8988T (cell line): Measurements from ENCODE around the gene EHMT1.
"Not testable (repeated sequence)": the region's sequence is repeated elsewhere in the genome, so short reads cannot be mapped to it uniquely, and the experiment has no call there.

Experiments used
- DNase-seq: peaks from one replicate; pipeline ENCODE4 v3.0.0; 2011

The EHMT1 gene

DNA sequence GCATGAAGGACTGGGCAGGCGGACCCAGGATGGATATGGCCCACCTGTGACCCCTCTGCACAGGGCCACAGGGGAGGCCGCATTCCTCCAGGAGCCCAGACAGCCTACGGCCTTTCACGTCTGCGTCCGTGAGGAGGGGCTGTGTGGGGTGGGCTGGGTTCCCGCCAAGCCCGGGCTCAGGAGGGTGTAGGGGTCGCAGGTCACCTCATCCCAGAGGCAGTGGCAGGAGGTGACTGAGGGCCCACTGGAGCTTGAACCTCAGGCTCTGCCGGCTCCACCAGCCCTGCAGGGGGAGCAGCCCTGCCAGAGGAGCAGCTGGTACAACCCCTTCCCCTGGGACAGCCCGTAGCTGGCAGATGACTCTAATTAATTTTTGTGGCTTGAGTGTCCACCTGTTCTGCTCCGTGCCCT is 218.0 kb downstream of the EHMT1 start:
- DNase-seq, result peak; percentile 28

DNA sequence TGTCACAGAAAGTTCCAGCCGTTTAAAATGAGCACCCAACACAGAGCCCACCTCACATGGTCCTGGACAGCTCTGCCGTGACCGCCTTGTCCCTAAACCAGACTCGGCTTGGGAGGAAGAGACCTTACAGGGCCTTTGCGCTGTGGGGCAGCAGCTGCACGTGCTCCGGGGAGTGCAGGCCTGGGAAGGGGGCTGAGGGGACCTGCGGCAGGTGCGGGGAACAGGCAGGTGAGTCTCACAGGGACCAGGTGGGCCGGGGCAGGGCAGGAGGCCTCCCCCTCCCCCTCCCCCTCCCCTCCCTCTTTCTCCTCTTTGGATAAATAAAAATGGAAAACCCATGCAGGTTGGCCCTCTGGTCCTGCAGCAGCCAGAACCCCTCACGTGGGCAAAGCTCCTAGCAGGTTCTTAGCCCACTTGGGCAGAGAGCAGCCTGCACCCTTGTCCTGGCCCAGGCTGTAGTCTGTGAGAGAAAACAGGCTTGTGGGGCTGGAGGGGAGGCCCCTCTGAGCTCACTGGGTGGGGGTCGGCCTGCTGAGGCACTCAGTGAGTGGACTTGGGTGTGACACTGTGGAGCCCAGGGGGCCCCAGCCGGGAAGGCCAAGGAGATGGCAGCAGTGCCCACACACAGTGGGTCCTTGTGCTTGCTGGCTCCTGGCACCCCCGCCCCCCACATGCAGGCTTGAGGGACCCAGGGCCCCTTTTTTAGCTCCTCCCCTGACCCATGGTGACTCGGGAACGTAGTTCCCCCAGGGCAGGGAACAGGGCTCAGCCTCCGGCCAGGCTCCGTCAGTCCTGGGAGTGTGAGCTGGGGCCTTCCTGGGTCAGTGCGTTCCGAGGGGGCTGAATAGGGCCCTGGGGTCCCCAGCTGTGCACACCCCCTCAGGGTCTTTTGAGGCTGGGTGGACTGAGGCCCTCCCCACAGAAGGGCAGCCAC is 218.8 kb downstream of the EHMT1 start:
- no peak for DNase-seq

DNA sequence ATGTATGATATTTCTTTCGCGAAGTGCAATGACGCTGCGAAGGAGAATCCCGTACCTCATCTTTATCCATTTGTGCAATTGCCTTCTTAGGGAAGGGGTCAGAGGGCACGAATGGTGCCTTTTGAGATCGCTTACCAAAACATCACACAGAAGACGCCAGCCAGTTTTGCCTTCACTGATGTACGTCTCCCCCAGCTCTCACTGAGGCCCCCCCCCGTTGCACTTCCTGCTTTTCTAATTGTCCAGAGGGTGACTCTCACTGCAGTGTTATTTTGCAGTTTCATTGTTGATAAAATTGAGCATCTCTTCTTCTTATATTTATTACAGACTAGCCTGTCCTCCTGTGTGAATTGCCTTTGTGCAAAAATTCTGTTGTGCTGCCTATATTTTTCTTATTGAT is 219.8 kb downstream of the EHMT1 start:
- no peak for DNase-seq

DNA sequence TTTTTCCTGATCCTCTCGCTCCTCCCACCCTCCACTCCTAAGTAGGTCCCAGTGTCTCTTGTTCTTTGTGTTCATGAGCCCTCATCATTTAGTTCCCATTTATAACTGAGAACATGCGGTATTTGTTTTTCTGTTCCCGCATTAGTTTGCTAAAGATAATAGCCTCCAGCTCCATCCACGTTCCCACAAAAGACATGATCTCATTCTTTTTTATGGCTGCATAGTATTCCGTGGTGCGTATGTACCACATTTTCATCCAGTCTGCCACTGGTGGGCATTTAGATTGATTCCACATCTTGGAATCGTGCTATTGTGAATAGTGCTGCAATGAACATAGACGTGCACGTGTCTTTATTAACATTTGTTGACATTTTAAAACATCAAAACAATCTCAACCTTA is 224.6 kb downstream of the EHMT1 start:
- no peak for DNase-seq

DNA sequence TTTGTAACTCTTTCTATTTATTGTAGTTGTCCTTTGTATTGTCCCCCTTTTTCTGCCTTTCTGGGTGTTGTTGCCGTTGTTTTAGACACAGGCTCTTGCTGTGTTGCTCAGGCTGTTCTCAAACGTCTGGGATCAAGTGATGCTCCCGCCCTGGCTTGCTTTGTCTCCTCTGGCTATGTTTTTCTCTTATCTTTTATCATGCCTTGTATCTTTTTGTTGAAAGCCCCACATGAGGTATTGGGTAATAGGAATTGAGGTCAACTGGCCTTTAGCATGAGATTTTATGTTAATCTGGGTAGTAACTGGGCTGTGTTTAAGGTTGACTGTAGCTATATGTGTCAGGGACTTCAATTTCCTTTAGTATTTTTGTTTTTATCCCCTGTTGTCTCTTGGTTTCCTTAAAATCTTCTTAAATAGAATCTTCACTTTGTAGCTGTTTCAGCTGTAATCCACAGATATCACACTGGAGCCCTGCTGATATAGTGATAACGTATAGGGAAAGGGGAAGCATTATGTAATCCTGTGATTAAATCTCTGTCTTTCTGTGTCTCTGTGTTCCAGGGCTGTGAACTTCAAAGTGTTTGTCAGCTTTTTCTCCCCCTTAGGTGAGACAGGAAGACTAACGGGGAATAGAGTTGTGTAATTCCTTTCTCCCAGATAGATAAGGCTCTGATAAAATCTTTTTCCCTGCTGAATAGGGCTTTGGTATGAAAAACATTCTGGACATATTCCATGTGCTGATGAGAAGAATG is 232.9 kb downstream of the EHMT1 start:
- DNase-seq, result no peak

DNA sequence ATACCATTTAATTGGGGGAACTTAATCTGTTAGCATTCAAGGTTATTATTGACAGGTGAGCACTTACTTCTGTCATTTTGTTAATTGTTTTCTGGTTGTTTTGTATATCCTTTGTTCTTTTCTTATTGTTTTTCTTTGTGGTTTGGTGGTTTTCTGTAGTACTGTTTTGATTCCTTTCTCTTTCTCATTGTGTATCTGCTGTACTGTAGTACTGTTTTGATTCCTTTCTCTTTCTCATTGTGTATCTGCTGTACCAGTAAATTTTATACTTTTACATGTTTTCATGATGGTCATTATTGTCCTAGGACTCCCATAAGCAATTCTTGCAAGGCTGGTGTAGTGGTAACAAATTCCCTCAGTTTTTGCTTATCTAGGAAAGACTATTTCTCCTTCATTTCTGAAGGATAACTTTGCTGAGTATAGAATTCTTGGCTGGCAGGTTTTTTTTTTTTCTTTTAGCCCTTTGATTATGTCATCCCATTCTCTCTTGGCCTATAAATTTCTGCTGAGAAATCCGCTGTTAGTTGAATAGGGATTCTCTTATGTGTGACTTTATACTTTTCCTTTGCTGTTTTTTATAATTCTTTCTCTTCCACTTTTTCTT is 234.7 kb downstream of the EHMT1 start:
- no peak for DNase-seq

DNA sequence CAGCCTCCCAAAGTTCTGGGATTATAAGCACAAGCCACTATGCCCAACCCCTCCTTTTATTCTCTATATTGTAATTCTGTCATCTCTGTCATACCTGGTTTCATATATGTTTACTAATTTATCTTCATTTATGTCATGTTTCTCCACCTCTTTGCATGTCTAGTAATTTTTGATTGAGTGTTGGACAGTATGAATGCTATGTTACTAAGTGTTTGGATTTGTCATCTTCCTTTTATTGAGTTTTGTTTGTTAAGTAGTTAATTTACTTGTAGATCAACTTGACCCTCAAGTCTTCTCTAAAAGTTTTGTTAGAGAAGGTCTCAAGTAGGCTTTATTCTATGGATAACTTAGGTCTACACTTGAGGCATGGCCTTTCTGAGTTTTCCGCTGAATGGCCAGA is 241.6 kb downstream of the EHMT1 start:
- no peak for DNase-seq

DNA sequence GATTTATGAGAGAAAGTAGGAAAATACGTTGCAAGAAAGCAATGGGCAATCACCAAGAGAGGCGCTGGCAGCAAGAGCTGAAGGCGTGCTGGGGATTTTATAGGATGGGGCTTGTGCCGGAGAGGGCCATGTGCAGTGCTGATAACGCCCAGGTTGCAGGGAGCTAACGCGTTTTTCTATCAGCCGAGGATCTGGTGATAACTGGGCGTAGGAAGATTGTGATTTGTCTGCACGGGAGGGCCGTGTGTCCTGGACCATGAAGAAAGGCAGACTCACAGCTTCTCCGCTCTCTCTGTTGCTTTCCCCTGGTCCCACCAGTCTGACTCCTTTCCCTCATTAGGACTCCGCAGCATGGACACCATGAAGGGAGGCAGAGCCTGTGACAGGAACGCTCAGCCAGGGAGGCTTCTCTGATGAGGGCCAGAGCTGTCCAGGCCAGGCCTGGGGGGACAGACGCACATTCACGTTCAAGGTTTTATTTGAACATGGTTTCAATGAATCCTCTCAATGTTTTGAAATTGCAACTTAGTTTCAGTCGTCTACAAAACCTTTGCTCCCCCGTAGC is 246.9 kb downstream of the EHMT1 start:
- no peak for DNase-seq

DNA sequence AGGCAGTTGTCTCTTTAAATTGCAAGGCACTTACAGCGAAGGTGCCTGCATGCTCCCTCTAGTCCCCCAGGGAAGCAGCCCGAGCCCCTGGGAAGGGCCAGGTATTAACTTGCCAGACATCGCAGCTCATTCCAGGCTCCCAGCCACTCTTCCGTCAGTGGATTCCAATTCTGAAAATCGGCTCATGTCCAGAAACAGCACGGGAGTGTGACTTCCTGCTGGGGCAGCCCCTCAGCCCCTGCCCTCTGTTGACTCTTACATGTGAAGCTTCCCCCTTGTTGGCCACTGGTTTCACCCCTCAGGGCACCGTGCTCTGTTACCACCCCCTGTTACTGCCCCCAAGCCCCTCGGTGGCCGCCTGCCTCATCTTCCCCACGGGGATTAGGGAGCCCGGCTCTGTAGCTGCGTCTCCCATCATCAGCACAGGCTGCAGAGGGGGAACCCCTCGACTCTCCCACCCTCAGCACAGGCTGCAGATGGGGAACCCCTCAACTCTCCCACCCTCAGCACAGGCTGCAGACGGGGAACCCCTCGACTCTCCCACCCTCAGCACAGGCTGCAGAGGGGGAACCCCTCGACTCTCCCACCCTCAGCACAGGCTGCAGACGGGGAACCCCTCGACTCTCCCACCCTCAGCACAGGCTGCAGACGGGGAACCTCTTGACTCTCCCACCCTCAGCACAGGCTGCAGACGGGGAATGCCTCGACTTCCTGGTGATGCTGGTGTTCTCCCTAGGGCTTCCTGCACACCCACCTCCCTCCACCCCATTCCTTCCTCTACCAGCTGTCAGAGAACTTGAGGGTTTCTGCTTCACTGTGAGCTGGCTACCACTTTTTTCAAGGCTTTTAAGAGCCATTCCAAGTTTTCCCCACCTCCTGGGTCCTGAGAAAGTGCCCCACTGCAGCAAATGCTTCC is 247.7 kb downstream of the EHMT1 start:
- no peak for DNase-seq

DNA sequence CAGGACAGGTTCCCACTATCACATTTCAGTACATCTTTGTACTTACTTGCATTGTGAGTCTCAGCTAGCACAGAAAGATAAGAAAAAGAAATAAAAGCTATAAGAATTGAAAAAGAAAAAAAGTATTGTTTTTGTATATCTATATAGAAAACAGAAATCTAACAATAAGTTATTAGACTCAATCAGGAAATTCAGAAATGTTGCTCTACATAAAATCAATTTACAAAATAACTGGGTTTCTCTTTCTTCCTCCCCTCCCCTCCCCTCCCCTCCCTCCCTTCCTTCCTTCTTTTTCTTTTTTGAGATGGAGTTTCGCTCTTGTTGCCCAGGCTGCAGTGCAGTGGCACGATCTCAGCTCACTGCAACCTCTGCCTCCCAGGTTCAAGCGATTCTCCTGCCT is 251.6 kb downstream of the EHMT1 start:
- DNase-seq, result no peak

DNA sequence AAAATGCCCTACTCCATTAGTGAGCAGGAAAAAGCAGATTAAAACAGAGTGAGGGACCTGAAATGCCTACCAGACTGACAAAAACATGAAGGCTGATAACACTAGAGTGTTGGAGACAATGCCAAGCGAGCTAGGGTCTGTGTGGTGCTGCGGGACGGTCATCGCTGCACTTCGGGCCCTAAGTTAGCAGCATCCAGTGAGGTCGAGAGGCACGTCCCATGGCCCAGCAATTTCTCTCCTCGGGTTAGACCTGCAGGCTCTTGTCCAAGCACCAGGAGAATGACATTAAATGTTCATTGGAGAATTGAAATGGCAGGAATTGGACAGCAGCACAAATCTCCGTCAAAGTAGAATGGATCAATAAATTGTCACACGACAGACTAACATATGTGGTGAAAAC is 253.5 kb downstream of the EHMT1 start:
- no peak for DNase-seq

DNA sequence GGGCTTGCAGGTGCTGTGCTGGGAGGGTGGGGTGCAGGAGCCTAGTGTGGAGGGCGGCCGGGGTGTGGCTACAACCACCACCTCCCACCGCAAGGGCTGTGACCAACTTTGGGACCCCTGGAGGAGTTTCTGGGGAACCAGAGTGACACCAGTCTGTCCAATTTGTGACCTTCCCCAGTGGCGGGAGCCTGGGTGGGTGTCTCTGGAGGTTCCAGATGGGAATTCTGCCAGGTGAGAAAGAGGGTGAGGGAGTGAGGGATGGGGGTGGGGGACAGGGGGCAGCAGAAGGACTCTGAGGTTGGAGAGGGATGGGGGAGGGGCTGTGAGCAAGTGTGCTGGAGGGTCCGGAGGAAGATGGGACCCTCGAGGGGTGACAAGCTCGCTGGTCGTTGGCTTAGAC is 254.6 kb downstream of the EHMT1 start:
- DNase-seq, result no peak

DNA sequence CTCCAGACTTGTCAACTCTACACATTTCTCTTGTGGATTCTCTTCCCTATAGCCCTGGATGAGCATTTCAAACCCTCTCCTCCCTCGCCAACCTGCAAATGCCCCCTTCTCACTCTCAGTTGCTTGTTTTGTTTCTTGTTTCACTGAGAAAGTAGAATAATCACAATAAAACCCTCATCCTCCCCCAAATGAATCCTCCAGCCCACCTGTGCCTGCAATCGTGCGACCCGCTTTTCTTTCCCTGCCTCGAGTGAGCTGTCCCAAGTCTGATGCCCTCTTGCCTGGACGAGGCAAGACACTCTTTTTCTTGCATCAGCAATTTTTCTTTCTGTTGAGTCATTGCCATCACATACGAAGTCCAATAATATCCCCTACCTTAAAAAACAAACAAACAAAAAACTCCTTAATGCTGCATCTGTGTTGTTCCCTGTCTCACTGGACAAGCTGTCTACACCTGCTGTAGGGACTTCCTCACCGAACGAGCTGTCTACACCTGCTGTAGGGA is 255.1 kb downstream of the EHMT1 start:
- no peak for DNase-seq

DNA sequence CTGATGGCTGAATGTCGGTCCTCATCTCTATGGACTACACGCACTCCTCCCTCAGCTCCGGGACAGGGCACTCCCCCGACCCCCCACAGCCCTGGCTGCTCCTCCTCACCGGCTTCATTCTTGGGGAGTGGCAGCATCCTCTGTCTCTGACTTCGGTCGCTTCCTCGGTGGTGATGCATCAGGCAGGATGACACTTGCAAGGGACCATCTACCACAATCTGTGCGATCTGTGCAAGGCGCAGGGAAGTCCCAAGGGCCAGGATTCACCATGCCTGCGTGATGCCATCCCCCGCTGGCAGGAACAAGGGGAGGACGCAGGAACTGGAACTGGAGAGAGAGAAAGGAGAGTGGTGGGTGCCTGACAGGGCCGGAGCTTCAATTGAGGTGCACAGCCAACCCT is 256.5 kb downstream of the EHMT1 start:
- no peak for DNase-seq

DNA sequence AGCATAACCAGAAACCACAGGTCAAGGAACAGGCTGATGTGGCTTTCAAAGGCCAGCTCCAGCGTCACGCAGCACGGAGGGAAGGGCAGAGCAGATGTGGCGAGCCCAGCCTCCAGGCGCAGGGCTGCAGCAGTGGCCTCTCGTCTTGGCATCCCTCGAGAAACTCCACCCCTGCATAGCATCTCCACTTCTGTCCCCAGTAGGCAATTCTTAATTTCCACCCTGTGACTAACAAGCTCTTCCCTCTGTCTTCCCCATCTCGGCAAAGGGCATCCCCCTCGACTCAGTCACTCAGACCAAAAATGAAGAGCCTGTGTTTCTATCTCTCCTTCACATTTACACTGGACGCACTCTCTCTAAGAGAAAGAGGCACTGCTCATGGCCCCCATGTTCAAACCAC is 257.0 kb downstream of the EHMT1 start:
- DNase-seq, result no peak

DNA sequence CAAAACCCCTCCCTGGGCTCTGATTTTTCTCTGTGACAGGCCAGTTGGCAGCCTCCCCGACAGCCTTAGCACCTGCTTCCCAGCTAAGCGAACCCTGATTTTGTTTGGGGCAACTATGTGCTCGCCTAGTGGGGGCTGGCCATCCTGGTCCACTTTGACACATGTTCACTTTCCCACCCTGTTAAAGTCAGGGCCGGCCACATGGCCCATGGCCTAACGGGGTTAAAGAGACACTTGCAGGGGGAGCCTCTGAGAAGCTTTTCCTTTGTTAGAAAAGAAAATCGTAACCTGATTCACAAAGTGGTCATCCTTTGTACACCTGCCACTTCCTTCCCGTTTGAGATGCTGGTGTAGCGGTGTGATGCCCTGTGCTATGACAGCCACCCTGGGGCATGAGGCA is 257.5 kb downstream of the EHMT1 start:
- DNase-seq, result no peak

DNA sequence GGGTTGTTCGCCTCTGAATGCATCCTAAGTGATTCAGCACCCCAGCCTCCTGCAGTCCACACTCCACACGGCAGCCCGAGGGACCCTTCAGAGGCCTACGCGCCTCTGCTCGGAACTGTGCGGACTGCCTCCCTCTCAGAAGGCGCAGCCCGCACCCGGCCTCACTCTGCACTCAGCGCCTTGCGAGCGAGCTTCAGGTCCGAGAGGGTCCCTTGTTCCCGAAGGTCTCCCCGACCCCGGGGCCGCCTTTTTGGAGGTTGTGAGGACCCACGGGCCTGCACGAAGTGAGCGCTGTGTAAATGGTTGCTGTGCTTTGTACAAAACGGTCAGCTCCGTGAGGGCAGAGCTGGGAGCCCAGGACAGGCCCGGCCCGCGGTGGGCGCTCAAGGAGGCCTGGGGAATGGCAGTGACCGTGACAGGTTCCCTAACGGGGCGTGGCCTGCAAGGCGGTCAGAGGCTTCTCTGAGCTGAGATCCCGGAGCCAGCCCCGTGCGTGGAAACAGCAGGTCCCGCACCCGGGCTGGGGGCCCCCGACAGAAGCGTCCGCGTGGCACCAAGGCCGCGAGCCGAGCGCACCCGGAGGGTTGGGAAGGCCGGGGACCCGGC is 258.1 kb downstream of the EHMT1 start:
- DNase-seq, result no peak

DNA sequence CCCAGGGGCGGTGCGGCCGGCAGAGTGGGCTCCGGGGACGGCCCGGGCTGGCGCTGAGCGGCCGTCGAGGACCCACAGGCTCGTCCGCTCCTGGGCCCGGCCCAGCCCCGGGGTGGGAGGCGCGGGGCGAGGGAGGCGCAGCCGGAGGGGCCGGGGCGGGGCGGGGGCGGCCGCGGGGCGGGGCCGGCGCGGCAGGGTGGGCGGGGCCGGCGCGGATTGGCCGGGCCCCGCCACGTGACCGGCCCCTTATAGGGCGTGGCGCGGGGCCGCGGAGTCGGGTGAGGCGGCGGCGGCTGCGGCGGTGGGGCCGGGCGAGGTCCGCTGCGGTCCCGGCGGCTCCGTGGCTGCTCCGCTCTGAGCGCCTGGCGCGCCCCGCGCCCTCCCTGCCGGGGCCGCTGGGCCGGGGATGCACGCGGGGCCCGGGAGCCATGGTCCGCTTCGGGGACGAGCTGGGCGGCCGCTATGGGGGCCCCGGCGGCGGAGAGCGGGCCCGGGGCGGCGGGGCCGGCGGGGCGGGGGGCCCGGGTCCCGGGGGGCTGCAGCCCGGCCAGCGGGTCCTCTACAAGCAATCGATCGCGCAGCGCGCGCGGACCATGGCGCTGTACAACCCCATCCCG is 258.8 kb downstream of the EHMT1 start, which contains the start of gene CACNA1B:
Gene CACNA1B, plus strand, starts transcription at position 277 of the 617 bp plus-strand sequence. Its CDS starts 152 bp downstream, at position 429.
- DNase-seq, result not testable (repeated sequence)

DNA sequence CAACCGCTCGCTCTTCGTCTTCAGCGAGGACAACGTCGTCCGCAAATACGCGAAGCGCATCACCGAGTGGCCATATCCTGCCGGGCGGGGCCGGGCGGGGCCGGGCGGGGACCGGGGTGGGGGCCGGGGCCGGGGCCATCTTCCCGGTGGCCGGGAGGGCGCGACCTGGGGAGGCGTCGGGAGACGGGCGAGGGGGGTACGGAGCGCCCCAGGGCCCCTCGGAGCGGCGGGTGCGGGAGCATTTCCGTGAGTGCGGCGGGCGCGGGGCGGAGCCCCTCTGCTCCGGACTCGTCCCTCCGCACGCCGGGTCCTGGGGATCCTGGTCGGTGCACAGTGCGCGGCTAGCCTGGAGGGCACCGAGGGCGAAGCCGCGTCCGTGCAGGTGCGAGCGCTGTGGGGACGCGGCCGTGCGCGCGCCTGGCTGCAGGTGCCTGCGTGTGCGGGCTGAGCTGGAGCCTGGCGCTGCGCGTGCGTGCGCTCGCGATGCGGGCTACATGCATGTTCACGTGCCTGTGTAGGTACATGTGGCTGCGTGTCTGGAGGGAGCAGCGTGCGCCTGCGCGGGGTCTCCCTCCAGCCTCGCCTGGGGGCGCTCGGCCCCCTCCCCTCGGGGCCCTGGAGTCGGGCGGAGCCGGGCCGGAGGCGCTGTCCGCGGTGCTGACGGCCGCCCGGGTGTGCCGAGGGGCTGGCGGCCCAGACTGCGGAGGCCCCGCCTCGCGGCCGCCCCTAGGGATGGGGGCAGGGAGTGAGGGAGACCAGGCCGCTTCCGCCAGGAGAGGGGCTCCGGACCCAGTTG is 259.5 kb downstream of the EHMT1 start:
- no peak for DNase-seq

DNA sequence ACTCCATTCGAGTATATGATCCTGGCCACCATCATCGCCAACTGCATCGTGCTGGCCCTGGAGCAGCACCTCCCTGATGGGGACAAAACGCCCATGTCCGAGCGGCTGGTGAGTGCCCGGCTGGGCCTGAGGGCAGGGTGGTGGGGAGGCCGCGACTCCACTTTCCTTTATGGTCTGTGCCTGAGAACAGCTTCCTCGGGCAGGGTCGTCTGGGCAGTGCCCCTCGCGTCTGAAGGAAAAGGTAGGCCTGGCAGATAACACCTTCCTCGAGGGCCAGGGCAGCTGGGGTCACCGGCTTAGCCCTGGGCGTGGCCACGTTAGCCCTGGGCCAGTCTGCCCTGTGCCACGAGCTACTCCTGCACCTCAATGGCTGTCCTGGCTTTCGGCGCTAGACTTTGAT is 260.2 kb downstream of the EHMT1 start:
- no peak for DNase-seq
